ENCODE results near the gene CTXND1.
A peak's percentile ranks its signal among the peaks of the same experiment; 100 is the strongest.

Gene CTXND1

GRCh38 chr15:80174017-80174746 is 77.8 kb downstream of the CTXND1 start:
- Histone ChIP-seq H3K9ac (ENCODE audit: low read depth, low read length, poor library complexity, severe bottlenecking) (no peak overlapping the region), H3K4me1 (ENCODE audit: insufficient read depth, low read length, poor library complexity, severe bottlenecking) (no peaks in the 10 kb centered on the region), H3K9me2 (replicated peaks; ENCODE audit: low read depth, low read length) (no peaks in the 10 kb centered on the region), H4K20me1 (ENCODE audit: insufficient read depth, low read length, poor library complexity, severe bottlenecking) (no peaks in the 10 kb centered on the region), H2AFZ (ENCODE audit: low read length) (no peak overlapping the region), H3K79me2 (ENCODE audit: insufficient read depth, low read length) (no peaks in the 10 kb centered on the region), H3K36me3 (ENCODE audit: insufficient read depth, low read length) (no peaks in the 10 kb centered on the region; the same call in 1 of the 2 replicates), H3K27me3 (ENCODE audit: insufficient read depth, low read length, poor library complexity, severe bottlenecking) (no peaks in the 10 kb centered on the region), H3K4me3 (ENCODE audit: low read length, poor library complexity, severe bottlenecking) (no peak overlapping the region), H3K4me2 (ENCODE audit: low read depth, low read length, poor library complexity, severe bottlenecking) (no peak overlapping the region), H3F3A (ENCODE audit: low read depth) (no peaks in the 10 kb centered on the region), H3K9me3 (ENCODE audit: insufficient read depth, low read depth, low read length) (no peaks in the 10 kb centered on the region)
- no peak for TF ChIP-seq EZH2phosphoT487 (IDR thresholded peaks at IDR 0.05; ENCODE audit: borderline replicate concordance)
- no peak for TF ChIP-seq CTCF (conservative IDR thresholded peaks at IDR 0.05; ENCODE audit: low read length)

- H3K9me3 ChIP-seq (ENCODE audit: insufficient read depth, low read depth, low read length), result no peaks in the 10 kb centered on the region
- H3K4me1 ChIP-seq (ENCODE audit: insufficient read depth, low read length, poor library complexity, severe bottlenecking), result no peaks in the 10 kb centered on the region
- no peaks in the 10 kb centered on the region for H4K20me1 ChIP-seq (ENCODE audit: insufficient read depth, low read length, poor library complexity, severe bottlenecking)
- H2AFZ ChIP-seq (ENCODE audit: low read length), result no peak overlapping the region
- TF ChIP-seq CTCF (conservative IDR thresholded peaks at IDR 0.05; ENCODE audit: low read length), result peak; percentile 85
- no peak for TF ChIP-seq EZH2phosphoT487 (IDR thresholded peaks at IDR 0.05; ENCODE audit: borderline replicate concordance)
- no peak overlapping the region for H3K4me3 ChIP-seq (ENCODE audit: low read length, poor library complexity, severe bottlenecking)
- H3K4me2 ChIP-seq (ENCODE audit: low read depth, low read length, poor library complexity, severe bottlenecking), result no peak overlapping the region
- no peak overlapping the region for H3K9ac ChIP-seq (ENCODE audit: low read depth, low read length, poor library complexity, severe bottlenecking)
- no peaks in the 10 kb centered on the region for H3K27me3 ChIP-seq (ENCODE audit: insufficient read depth, low read length, poor library complexity, severe bottlenecking)
- H3K9me2 ChIP-seq (replicated peaks; ENCODE audit: low read depth, low read length), result no peaks in the 10 kb centered on the region
- H3K36me3 ChIP-seq (ENCODE audit: insufficient read depth, low read length), result no peaks in the 10 kb centered on the region; the same call in 1 of the 2 replicates
- H3K79me2 ChIP-seq (ENCODE audit: insufficient read depth, low read length), result no peaks in the 10 kb centered on the region
- no peaks in the 10 kb centered on the region for H3F3A ChIP-seq (ENCODE audit: low read depth)
Observed at GRCh38 chr15:80173022-80173759, 78.8 kb downstream of the CTXND1 start.

- no peaks in the 10 kb centered on the region for H3K4me1 ChIP-seq (ENCODE audit: insufficient read depth, low read length, poor library complexity, severe bottlenecking)
- H3K36me3 ChIP-seq (ENCODE audit: insufficient read depth, low read length), result no peaks in the 10 kb centered on the region; the same call in 1 of the 2 replicates
- H2AFZ ChIP-seq (ENCODE audit: low read length), result no peak overlapping the region
- no peaks in the 10 kb centered on the region for H4K20me1 ChIP-seq (ENCODE audit: insufficient read depth, low read length, poor library complexity, severe bottlenecking)
- no peaks in the 10 kb centered on the region for H3K9me2 ChIP-seq (replicated peaks; ENCODE audit: low read depth, low read length)
- no peak overlapping the region for H3K9ac ChIP-seq (ENCODE audit: low read depth, low read length, poor library complexity, severe bottlenecking)
- H3K27me3 ChIP-seq (ENCODE audit: insufficient read depth, low read length, poor library complexity, severe bottlenecking), result no peaks in the 10 kb centered on the region
- H3K9me3 ChIP-seq (ENCODE audit: insufficient read depth, low read depth, low read length), result no peaks in the 10 kb centered on the region
- TF ChIP-seq CTCF (conservative IDR thresholded peaks at IDR 0.05; ENCODE audit: low read length) (no peak), EZH2phosphoT487 (IDR thresholded peaks at IDR 0.05; ENCODE audit: borderline replicate concordance) (no peak)
- H3K4me2 ChIP-seq (ENCODE audit: low read depth, low read length, poor library complexity, severe bottlenecking), result no peak overlapping the region
- H3F3A ChIP-seq (ENCODE audit: low read depth), result no peaks in the 10 kb centered on the region
- no peaks in the 10 kb centered on the region for H3K79me2 ChIP-seq (ENCODE audit: insufficient read depth, low read length)
- H3K4me3 ChIP-seq (ENCODE audit: low read length, poor library complexity, severe bottlenecking), result no peak overlapping the region
Observed at GRCh38 chr15:80172401-80172800, 79.6 kb downstream of the CTXND1 start.

All from Loucy (cell line).